Measurements from ENCODE around the gene NUDT3.

DNA sequence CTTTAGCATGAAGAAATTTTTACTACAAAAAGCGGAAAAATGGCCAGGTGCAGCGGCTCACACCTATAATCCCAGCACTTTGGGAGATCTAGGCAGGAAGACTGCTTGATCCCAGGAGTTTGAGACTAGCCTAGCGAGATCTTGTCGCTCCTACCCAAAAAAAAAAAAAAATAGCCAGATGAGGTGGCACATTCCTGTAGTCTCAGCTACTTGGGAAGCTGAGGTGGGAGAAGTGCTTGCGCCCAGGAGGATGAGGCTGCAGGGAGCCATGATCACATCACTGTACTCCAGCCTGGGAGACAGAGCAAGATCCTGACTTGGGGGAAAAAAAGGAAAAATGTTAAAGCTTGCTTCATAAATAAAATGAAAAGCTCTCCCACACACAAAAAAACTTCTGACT, 14.5 kb downstream of the NUDT3 start:
- TF ChIP-seq CREB1 (IDR thresholded peaks at IDR 0.05; ENCODE audit: low read depth) = no peak
- TF ChIP-seq TCF12 (IDR thresholded peaks at IDR 0.05; ENCODE audit: low read depth) = no peak
- no peak for TF ChIP-seq RAD21 (IDR thresholded peaks at IDR 0.05; ENCODE audit: low read depth)
- TF ChIP-seq EP300 (IDR thresholded peaks at IDR 0.05; ENCODE audit: borderline replicate concordance) = no peak
- TF ChIP-seq YY1 (IDR thresholded peaks at IDR 0.05; ENCODE audit: low read depth) = no peak
- no peak for TF ChIP-seq NFIC (IDR thresholded peaks at IDR 0.05)
- TF ChIP-seq, protein P1, sequence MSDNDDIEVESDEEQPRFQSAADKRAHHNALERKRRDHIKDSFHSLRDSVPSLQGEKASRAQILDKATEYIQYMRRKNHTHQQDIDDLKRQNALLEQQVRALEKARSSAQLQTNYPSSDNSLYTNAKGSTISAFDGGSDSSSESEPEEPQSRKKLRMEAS (IDR thresholded peaks at IDR 0.05) = no peak
- TF ChIP-seq EGR1 (IDR thresholded peaks at IDR 0.05) = no peak
- no peak for TF ChIP-seq TAF1 (IDR thresholded peaks at IDR 0.05; ENCODE audit: low read depth)
- TF ChIP-seq TEAD4 (IDR thresholded peaks at IDR 0.05) = no peak
- TF ChIP-seq, protein P2, sequence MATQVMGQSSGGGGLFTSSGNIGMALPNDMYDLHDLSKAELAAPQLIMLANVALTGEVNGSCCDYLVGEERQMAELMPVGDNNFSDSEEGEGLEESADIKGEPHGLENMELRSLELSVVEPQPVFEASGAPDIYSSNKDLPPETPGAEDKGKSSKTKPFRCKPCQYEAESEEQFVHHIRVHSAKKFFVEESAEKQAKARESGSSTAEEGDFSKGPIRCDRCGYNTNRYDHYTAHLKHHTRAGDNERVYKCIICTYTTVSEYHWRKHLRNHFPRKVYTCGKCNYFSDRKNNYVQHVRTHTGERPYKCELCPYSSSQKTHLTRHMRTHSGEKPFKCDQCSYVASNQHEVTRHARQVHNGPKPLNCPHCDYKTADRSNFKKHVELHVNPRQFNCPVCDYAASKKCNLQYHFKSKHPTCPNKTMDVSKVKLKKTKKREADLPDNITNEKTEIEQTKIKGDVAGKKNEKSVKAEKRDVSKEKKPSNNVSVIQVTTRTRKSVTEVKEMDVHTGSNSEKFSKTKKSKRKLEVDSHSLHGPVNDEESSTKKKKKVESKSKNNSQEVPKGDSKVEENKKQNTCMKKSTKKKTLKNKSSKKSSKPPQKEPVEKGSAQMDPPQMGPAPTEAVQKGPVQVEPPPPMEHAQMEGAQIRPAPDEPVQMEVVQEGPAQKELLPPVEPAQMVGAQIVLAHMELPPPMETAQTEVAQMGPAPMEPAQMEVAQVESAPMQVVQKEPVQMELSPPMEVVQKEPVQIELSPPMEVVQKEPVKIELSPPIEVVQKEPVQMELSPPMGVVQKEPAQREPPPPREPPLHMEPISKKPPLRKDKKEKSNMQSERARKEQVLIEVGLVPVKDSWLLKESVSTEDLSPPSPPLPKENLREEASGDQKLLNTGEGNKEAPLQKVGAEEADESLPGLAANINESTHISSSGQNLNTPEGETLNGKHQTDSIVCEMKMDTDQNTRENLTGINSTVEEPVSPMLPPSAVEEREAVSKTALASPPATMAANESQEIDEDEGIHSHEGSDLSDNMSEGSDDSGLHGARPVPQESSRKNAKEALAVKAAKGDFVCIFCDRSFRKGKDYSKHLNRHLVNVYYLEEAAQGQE (IDR thresholded peaks at IDR 0.05; ENCODE audit: low read depth) = no peak
- no peak for TF ChIP-seq CEBPB (IDR thresholded peaks at IDR 0.05)
- no peak for TF ChIP-seq ZBTB7A (IDR thresholded peaks at IDR 0.05; ENCODE audit: low read depth)
